ENCODE data around the gene TMEM131.

Gene TMEM131

GRCh38 chr2:97737421-97738178, 258.1 kb downstream of the TMEM131 start:
- Histone ChIP-seq H3K27ac (ENCODE audit: low read depth, low read length, severe bottlenecking) (no peak overlapping the region), H3K36me3 (ENCODE audit: control insufficient read depth, insufficient read depth, low read length) (no peaks in the 10 kb centered on the region), H3K9me3 (ENCODE audit: control insufficient read depth, low read length) (no peaks in the 10 kb centered on the region), H3K4me3 (ENCODE audit: extremely low read depth, insufficient read depth, low read length, poor library complexity, severe bottlenecking) (no peak overlapping the region), H3K4me1 (ENCODE audit: control insufficient read depth, insufficient read depth, low read length, poor library complexity, severe bottlenecking) (peaks cover 4% of the 10 kb centered on the region)
- WGBS, 2 experiments (ENCODE audit: insufficient coverage in 2 of 2), result 96 to 97% methylated on average over 19 to 30 of the region's 32 CpGs

- no peak overlapping the region for H3K4me3 ChIP-seq (ENCODE audit: extremely low read depth, insufficient read depth, low read length, poor library complexity, severe bottlenecking)
- no peaks in the 10 kb centered on the region for H3K36me3 ChIP-seq (ENCODE audit: control insufficient read depth, insufficient read depth, low read length)
- 86 to 88% methylated on average over 18 to 19 of the region's 20 CpGs for WGBS, 2 experiments (ENCODE audit: insufficient coverage in 2 of 2)
- H3K27ac ChIP-seq (ENCODE audit: low read depth, low read length, severe bottlenecking), result no peak overlapping the region
- no peaks in the 10 kb centered on the region for H3K4me1 ChIP-seq (ENCODE audit: control insufficient read depth, insufficient read depth, low read length, poor library complexity, severe bottlenecking)
- no peaks in the 10 kb centered on the region for H3K9me3 ChIP-seq (ENCODE audit: control insufficient read depth, low read length)
Measured at GRCh38 chr2:97736608-97737330, 259.0 kb downstream of the TMEM131 start.

GRCh38 chr2:97736185-97736584, 259.6 kb downstream of the TMEM131 start:
- Histone ChIP-seq H3K36me3 (ENCODE audit: control insufficient read depth, insufficient read depth, low read length) (no peaks in the 10 kb centered on the region), H3K4me1 (ENCODE audit: control insufficient read depth, insufficient read depth, low read length, poor library complexity, severe bottlenecking) (no peaks in the 10 kb centered on the region), H3K4me3 (ENCODE audit: extremely low read depth, insufficient read depth, low read length, poor library complexity, severe bottlenecking) (no peak overlapping the region), H3K9me3 (ENCODE audit: control insufficient read depth, low read length) (no peaks in the 10 kb centered on the region), H3K27ac (ENCODE audit: low read depth, low read length, severe bottlenecking) (no peak overlapping the region)
- WGBS, 2 experiments (ENCODE audit: insufficient coverage in 2 of 2), result 87 to 89% methylated on average over 3 to 4 of the region's 4 CpGs

GRCh38 chr2:97735161-97735561, 260.6 kb downstream of the TMEM131 start:
- WGBS, 2 experiments (ENCODE audit: insufficient coverage in 2 of 2), result 95% methylated on average over 16 to 27 of the region's 29 CpGs
- Histone ChIP-seq H3K36me3 (ENCODE audit: control insufficient read depth, insufficient read depth, low read length) (no peaks in the 10 kb centered on the region), H3K27ac (ENCODE audit: low read depth, low read length, severe bottlenecking) (no peak overlapping the region), H3K4me1 (ENCODE audit: control insufficient read depth, insufficient read depth, low read length, poor library complexity, severe bottlenecking) (no peaks in the 10 kb centered on the region), H3K9me3 (ENCODE audit: control insufficient read depth, low read length) (no peaks in the 10 kb centered on the region), H3K4me3 (ENCODE audit: extremely low read depth, insufficient read depth, low read length, poor library complexity, severe bottlenecking) (no peak overlapping the region)

GRCh38 chr2:97734061-97735051, 261.4 kb downstream of the TMEM131 start:
- Histone ChIP-seq H3K27ac (ENCODE audit: low read depth, low read length, severe bottlenecking) (no peak overlapping the region), H3K4me1 (ENCODE audit: control insufficient read depth, insufficient read depth, low read length, poor library complexity, severe bottlenecking) (no peaks in the 10 kb centered on the region), H3K4me3 (ENCODE audit: extremely low read depth, insufficient read depth, low read length, poor library complexity, severe bottlenecking) (no peak overlapping the region), H3K9me3 (ENCODE audit: control insufficient read depth, low read length) (no peaks in the 10 kb centered on the region), H3K36me3 (ENCODE audit: control insufficient read depth, insufficient read depth, low read length) (no peaks in the 10 kb centered on the region)
- 95 to 96% methylated on average over 39 to 42 of the region's 44 CpGs for WGBS, 2 experiments (ENCODE audit: insufficient coverage in 2 of 2)

GRCh38 chr2:97733341-97734035, 262.3 kb downstream of the TMEM131 start:
- Histone ChIP-seq H3K36me3 (ENCODE audit: control insufficient read depth, insufficient read depth, low read length) (no peaks in the 10 kb centered on the region), H3K4me1 (ENCODE audit: control insufficient read depth, insufficient read depth, low read length, poor library complexity, severe bottlenecking) (no peaks in the 10 kb centered on the region), H3K9me3 (ENCODE audit: control insufficient read depth, low read length) (no peaks in the 10 kb centered on the region), H3K27ac (ENCODE audit: low read depth, low read length, severe bottlenecking) (no peak overlapping the region), H3K4me3 (ENCODE audit: extremely low read depth, insufficient read depth, low read length, poor library complexity, severe bottlenecking) (no peak overlapping the region)
- WGBS, 2 experiments (ENCODE audit: insufficient coverage in 2 of 2), result 86 to 88% methylated on average over 16 to 17 of the region's 20 CpGs

- H3K4me3 ChIP-seq (ENCODE audit: extremely low read depth, insufficient read depth, low read length, poor library complexity, severe bottlenecking), result no peak overlapping the region
- 90 to 95% methylated on average over 18 to 23 of the region's 28 CpGs for WGBS, 2 experiments (ENCODE audit: insufficient coverage in 2 of 2)
- no peaks in the 10 kb centered on the region for H3K9me3 ChIP-seq (ENCODE audit: control insufficient read depth, low read length)
- H3K36me3 ChIP-seq (ENCODE audit: control insufficient read depth, insufficient read depth, low read length), result no peaks in the 10 kb centered on the region
- no peak overlapping the region for H3K27ac ChIP-seq (ENCODE audit: low read depth, low read length, severe bottlenecking)
- H3K4me1 ChIP-seq (ENCODE audit: control insufficient read depth, insufficient read depth, low read length, poor library complexity, severe bottlenecking), result no peaks in the 10 kb centered on the region
Measured at GRCh38 chr2:97732436-97733340, 263.1 kb downstream of the TMEM131 start.

GRCh38 chr2:97731274-97732020, 264.3 kb downstream of the TMEM131 start:
- Histone ChIP-seq H3K27ac (ENCODE audit: low read depth, low read length, severe bottlenecking) (no peak overlapping the region), H3K9me3 (ENCODE audit: control insufficient read depth, low read length) (no peaks in the 10 kb centered on the region), H3K4me1 (ENCODE audit: control insufficient read depth, insufficient read depth, low read length, poor library complexity, severe bottlenecking) (no peaks in the 10 kb centered on the region), H3K36me3 (ENCODE audit: control insufficient read depth, insufficient read depth, low read length) (no peaks in the 10 kb centered on the region), H3K4me3 (ENCODE audit: extremely low read depth, insufficient read depth, low read length, poor library complexity, severe bottlenecking) (no peak overlapping the region)
- WGBS, 2 experiments (ENCODE audit: insufficient coverage in 2 of 2), result 95 to 96% methylated on average over 8 to 10 of the region's 12 CpGs

- H3K27ac ChIP-seq (ENCODE audit: low read depth, low read length, severe bottlenecking), result no peak overlapping the region
- no peak overlapping the region for H3K4me3 ChIP-seq (ENCODE audit: extremely low read depth, insufficient read depth, low read length, poor library complexity, severe bottlenecking)
- H3K36me3 ChIP-seq (ENCODE audit: control insufficient read depth, insufficient read depth, low read length), result no peaks in the 10 kb centered on the region
- no CpG with 5 or more reads among the region's 1 CpG for WGBS, 2 experiments (ENCODE audit: insufficient coverage in 2 of 2)
- no peaks in the 10 kb centered on the region for H3K4me1 ChIP-seq (ENCODE audit: control insufficient read depth, insufficient read depth, low read length, poor library complexity, severe bottlenecking)
- H3K9me3 ChIP-seq (ENCODE audit: control insufficient read depth, low read length), result no peaks in the 10 kb centered on the region
Measured at GRCh38 chr2:97730245-97730644, 265.5 kb downstream of the TMEM131 start.

Measured in mesodermal cell (in vitro differentiated cells).